Measurements from ENCODE around the gene SMG5.

- TF ChIP-seq, protein P1, sequence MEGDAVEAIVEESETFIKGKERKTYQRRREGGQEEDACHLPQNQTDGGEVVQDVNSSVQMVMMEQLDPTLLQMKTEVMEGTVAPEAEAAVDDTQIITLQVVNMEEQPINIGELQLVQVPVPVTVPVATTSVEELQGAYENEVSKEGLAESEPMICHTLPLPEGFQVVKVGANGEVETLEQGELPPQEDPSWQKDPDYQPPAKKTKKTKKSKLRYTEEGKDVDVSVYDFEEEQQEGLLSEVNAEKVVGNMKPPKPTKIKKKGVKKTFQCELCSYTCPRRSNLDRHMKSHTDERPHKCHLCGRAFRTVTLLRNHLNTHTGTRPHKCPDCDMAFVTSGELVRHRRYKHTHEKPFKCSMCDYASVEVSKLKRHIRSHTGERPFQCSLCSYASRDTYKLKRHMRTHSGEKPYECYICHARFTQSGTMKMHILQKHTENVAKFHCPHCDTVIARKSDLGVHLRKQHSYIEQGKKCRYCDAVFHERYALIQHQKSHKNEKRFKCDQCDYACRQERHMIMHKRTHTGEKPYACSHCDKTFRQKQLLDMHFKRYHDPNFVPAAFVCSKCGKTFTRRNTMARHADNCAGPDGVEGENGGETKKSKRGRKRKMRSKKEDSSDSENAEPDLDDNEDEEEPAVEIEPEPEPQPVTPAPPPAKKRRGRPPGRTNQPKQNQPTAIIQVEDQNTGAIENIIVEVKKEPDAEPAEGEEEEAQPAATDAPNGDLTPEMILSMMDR (conservative IDR thresholded peaks at IDR 0.05 in 1 of 2, IDR thresholded peaks at IDR 0.05 in 1 of 2; ENCODE audit: low read depth in 1 of 2, low read length in 2 of 2) = no peak
- TF ChIP-seq EZH2 (IDR thresholded peaks at IDR 0.05; ENCODE audit: low read length, missing control alignments) = no peak
Observed at GRCh38 chr1:156232201-156232894, 50.3 kb downstream of the SMG5 start.
